Activated CD8-positive, alpha-beta memory T cell treated with anti-CD3 and anti-CD28 coated beads for 24 hours (primary cell): ENCODE data around the gene NFS1.
"Not testable (repeated sequence)": the region's sequence is repeated elsewhere in the genome, so short reads cannot be mapped to it uniquely, and the experiment has no call there.

Source experiments
- DNase-seq: peaks from one replicate; pipeline ENCODE4 v3.0.0-alpha.2; 2020

The NFS1 gene

DNA sequence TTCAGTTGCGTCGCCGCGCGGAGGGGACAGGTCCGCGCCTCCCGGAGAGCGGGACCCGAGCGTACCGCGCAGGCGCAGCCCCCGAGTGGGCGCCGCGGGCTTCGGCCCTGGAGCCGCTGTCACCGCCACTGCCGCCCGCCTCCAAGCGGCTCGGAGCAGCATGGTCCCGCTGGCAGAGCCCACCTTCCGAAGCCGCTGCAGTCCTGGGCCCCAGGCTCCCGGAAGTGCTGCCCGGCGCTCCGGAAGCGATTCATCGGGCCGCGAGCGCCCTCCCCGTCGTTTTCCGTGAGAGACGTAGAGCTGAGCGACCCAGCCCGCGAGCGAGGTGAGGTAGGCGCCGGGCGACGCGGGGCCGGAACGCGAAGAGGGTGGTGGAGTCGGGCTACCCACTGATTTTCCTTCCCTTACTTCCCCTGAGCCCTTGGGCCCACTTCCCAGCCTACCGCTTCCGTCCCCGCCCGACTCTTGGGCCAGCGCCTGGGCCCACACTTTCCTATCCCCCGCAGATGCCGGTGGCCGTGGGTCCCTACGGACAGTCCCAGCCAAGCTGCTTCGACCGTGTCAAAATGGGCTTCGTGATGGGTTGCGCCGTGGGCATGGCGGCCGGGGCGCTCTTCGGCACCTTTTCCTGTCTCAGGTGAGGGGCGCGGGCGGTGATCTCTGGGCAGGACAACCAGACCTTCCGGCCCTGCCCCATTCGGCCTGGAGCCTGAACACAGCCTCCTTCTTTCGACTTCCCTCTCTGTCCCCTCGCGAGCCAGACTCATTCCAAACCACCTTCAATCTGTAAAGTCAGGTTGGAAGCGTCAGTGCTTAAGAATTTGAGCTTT is at the start of gene NFS1, which contains the start of gene ROMO1:
Gene NFS1 (minus strand): TSS at position 226 of the 830 bp plus-strand sequence. CDS start 64 bp downstream, at position 162.
Gene ROMO1 (plus strand): TSS at position 279 of the 830 bp plus-strand sequence. CDS start 228 bp downstream, at position 507.
- peak; percentile 93 for DNase-seq

DNA sequence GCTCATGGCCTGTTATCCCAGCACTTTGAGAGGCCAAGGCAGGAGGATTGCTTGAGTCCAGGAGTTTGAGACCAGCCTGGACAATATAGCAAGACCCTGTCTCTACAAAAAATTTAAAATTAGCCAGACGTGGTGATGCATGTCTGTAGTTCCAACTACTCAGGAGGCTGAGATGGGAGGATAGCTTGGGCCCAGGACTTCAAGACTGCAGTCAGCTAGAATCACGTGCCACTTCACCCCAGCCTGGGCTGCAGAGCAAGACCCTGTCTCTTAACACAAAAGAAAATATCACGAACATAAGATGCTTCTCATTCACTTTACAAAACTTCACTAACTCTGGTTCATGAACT is 45.3 kb upstream of the NFS1 start:
- not testable (repeated sequence) for DNase-seq

DNA sequence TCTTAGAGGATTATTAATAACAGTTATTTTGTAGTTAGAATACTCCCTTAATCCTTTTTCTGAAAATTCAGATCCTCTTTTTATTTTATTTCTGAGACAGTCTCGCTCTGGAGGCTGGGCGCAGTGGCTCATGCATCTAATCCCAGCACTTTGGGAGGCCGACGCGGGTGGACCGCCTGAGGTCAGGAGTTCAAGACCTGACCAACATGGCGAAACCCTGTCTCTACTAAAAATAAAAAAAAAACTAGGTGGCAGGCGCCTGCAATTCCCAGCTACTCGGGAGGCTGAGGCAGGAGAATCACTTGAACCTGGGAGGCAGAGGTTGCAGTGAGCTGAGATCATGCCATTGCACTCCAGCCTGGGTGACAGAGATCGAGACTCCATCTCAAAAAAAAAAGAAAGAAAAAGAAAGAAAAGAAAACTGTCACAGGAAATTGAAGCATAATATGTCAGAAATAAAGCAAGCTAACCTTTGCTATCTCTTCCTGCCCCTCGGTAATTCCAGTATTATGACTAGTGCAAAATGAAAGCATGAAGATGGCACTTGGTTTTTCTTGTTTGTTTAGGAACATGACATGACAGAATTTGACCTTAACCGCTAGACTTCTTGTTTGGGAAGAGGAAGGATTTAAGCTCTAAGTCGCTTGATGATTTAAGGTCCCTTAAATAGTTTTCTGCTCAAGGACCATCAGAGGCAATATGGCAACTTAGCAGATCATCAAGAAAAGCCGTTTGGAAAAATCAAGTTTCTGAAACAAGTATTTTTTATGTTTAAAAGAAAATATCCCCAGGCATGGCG is 44.7 kb upstream of the NFS1 start:
- peak; percentile 68 for DNase-seq

DNA sequence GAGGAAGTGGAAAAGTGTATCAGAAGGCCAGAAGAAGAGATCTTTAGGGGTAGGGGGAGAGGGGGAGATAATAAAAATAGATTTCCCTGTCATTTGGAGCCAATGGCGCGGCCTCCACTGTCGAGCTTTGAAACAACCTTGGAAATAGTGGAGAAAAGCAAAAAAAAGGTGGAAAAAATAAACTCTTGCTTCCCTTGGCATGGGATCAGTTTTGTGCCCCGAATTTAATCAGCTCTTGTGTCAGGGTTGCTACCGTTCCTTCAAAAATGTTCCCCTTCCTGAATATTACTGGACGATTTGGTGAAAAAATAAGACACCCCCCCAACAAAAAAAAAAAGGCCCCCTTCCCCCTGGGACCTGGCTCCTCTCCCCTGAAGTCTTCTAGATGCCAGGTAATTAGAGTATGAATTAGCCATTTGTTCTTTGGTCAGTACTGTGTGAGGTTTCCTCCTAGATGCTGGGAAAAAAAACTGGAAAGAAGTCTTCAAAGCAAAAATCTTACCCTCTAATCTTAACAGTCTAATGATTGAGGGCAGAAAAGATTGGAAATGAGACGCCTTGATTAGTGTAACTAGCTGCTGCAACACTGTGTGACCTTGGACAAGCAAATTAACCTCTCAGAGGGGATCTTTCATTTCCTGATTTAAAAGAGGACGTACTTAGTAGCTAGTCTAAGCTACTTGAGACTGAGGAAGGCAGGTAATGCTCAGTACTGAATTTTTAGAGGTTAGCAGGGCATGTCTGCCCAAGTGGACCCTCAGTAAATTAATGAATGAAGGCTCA is 43.8 kb upstream of the NFS1 start:
- no peak for DNase-seq

DNA sequence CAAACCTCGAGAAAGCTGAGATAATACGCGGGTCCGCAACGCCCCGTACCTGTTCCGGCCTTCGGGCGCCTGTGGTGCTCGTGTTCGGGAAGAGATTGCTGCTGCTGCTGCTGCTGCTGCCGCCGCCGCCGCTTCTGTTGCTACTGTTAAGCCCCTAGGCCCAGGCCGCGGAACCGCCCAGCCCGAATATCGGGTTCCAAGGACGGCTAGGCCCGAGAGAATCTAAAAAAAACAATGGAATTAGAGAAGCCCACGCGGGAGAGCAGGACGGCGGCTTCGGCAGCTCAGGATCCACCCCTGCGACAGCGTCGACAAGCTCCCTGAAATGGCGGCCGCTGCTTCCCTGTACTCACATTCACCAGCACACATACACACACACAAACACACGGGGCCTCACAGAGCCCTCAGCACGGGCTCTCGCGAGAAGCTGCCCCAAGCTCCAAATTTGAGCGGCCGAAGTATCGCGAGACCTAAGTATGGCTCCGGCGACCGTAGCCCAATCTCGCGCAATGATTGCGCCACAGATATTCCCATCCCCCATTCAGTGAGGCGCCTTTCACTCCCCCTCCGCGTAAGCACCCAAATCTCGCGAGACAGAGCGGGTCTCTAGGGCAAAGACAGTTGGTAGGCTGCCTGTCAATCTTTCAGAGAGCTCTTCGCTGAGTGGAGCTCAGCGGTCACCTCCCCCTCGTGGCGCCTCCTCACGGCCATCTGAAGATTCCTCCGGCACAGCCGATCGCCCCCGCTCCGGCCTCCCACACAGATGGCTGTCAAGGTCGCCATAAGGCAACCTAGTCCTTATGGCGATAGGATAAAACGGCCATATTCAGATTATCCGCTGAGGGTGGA is 43.0 kb upstream of the NFS1 start, which contains the start of gene RBM39:
Gene RBM39 (minus strand): TSS at position 369 of the 849 bp plus-strand sequence. CDS start 1,386 bp downstream, outside the sequence.
- DNase-seq = peak; percentile 98

DNA sequence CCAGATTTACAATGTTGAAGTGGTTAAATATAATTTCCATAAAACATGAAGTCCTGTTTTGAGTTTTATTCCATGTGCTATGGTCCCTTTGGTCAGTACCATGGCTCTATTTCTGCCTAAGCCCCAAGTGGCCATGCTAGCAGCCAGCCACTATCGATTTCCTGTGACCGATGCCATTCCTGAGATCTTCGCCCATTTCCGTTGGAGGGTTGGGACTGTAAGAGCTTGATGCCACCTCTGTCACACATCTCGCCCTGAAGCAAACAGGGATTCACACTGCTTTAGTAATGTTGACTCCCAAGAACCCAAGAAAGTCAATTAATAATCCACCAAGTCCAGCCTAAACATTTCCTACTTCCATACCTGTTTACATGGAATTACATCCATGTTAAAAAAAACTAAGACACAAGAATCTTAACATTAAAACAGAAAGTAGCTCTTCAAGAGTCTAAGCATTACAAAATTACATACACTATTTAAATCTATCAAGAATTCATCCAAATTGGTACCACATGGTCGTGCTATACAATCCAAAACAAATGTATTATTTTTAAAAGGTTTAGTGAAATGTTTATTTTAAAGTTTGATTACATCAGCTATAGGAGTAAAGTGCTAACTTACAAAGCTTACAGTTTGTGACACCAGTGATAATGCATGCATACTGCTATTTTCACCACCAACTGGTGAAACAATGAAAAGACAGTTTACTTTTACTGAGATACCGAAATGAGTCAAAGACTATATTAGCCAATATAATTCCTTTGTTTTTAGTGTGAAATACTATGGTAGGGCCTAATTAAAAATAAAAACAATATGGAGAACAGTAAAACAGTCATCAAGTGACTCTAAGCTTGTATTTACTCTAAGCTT is 40.4 kb upstream of the NFS1 start:
- no peak for DNase-seq

DNA sequence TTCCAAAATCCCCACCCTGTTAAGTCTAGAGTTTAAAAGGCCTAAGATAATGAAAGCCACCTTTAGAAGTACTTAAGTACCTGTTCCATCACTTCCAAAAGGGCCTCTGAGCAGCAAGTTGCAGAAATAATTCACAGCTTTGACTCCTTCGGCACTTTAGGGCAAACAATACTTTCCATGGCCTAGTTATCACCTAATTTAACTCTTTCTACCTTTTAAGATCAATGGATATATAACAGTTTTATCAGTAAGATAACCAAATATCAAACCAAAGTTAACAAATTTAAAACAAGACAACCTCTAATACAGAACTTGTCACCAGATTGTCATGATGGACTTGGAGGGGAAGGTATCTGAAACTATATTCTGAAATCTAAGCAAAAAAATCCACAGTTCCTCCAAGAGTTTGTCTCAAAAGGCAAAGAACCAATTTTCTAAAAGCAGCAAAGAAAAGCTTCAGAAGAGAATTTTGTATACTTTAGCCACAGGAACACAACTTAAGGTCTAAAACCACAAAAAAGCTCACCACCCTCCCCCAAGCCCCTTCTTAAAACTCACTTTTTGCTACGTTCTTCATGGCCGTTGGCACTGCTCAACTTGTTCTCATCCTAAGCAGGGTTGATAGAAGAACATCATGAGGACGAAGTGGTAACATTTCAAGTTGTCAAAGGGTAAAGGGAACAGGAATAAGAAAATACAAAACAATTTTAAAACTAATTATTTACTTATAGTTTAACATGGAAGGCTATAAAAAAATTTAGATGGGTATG is 39.4 kb upstream of the NFS1 start:
- DNase-seq = no peak

DNA sequence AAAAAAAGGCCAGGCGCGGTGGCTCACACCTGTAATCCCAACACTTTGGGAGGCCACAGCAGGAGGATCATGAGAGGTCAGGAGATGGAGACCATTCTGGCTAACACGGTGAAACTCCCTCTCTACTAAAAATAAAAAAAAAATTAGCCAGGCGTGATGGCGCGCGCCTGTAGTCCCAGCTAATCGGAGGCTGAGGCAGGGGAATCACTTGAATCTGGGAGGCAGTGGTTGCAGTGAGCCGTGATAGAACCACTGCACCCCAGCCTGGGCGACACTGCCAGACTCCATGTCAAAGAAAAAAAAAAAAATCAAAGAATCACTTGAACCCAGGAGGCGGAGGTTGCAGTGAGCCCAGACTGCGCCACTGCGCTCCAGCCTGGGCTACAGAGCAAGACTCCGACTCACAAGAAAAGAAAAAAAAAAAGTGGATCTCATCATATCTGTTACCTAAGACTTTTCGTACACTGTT is 38.7 kb upstream of the NFS1 start:
- DNase-seq = no peak

DNA sequence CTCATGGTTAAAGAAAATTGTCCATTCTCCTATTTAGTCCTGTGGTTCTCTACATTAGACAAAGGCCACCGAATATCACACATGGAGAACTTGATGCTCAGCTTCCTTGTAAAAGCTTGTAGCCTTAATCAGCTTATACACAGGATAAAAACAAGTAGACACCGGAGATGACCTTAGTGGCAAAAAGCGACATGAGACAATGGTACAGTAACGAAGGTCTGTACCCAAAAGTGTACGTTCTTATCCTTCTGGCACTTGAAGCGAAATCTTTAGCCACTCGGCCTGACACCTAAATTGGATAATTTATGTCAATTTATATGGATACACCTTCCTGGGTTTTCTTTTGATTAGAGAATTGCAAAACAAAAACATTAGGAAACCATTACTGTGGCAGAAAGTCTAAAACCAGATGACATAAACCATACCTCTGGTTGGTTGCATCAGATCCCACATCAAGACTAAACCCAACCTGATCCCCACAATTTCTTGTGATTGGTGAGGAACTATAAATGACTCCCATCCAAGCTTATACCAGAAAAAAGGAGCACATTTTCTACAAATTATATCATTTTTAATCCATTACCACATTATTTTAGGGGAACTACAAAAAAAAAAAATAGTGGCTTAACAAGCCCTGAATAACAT is 36.8 kb upstream of the NFS1 start:
- DNase-seq = no peak

DNA sequence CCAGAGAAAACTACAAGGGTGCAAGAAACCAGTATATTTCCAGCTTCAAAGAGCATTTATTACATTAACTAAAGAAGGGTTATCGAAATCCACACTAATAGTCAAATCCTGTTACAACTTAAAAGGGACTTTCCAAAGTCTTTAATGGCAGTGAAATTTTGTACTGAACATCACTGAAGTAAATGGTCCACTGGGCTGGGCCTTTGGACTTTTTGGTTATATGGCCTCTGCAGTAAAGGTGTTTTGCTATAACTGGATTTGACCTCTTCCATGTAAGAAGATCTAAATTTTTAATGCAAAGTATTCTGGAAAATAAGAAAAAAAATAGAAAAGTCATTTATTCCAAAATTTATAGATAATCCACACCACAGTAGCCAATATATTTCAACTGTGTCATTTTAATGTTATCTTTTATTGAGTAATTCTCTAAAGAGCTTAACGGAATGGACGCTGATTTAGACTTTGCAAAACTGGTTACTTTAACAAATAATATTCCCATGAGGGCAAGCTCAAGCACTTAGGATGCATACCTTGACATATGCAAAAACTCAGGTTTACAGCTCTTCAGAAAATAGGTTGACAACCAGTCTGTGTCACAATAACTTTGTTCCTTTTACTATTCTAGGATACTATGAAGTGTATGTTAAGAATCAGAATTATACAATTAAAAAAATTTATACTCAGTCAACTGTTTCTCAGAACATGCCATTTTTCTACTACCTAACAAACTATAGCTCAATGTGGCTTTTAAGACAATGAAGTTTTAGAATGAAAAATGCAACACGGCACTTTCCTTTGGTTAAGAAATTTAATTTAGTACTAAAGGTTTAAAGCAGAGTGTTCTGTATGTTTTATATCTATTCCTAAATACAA is 35.9 kb upstream of the NFS1 start:
- no peak for DNase-seq

DNA sequence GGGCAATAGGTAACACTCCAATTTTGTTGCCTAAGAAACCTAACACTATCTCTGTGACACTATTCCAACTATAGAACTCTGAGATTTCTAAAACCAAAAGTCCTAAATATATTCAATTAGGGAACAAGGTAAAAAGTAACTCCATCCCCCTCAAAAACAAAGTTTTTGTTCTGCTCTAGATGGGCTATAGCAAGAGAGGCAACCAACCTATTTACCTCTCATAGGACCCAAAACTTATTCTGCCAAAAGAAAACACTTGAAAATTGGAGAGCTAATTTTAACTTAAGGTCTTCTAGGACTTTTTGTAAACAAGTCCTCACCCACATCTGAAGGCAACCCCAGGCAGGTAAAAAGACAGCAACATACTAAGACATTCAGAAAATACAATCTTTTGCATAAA is 35.2 kb upstream of the NFS1 start:
- DNase-seq = no peak

DNA sequence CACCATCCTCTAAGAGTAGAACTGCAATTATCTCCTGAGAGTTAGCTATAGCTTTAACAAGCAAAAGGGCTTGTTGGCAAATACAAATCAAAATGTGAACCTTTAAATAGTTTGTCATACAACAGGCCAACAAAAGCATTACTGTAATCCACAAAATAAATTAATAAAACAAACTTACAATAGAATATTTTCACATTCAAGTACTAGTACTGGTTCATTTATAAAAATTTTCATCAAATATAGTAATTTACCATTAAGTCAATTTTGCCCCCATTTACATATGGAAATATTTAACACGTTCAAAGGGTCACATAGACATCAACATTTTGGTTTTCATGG is 33.5 kb upstream of the NFS1 start:
- no peak for DNase-seq

DNA sequence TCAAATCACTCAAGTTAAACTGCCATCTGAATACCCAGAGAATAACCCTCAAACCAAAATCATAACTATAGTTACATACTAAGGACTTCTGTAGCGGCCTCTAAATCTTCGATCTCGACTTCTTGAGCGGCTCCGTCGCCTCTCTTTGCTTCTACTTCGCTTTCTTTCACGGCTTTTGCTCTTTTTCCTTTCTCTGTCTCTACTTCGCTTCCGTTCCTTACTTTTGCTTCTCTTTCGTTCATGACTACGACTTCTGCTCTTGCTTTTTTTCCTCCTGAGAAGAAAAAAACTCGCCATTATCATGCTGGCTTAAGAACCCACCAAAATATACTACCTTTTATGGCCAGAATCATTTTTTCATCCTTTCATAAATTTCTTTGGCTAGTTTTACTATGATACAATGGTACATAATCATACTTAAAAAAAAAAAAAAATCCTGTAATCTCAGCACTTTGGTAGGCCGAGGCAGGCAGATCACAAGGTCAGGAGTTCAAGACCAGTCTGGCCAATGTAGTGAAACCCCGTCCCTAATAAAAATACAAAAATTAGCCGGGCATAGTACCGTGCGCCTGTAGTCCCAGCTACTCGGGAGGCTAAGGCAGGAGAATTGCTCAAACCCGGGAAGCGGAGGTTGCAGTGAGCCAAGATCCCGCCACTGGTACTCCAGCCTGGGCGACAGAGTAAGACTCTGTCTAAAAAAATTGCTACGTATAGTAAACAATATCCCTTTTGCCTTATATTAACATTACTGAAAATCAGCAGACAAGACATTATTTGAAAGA is 32.9 kb upstream of the NFS1 start:
- DNase-seq = no peak

DNA sequence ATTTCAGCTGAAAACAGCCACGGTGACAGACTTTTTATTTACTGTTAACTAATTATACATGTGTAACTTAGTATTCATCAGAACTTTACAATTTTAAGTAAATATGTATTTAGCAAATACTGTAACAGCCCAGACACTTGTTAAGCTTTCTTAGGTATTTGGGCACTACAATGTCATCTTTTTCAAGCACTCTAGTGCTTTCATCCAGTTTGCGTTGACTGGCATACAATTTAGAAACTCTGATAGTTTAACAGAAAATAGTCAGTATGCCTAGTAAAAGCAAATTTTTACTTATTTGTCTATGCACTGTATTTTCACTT is 32.3 kb upstream of the NFS1 start:
- no peak for DNase-seq

DNA sequence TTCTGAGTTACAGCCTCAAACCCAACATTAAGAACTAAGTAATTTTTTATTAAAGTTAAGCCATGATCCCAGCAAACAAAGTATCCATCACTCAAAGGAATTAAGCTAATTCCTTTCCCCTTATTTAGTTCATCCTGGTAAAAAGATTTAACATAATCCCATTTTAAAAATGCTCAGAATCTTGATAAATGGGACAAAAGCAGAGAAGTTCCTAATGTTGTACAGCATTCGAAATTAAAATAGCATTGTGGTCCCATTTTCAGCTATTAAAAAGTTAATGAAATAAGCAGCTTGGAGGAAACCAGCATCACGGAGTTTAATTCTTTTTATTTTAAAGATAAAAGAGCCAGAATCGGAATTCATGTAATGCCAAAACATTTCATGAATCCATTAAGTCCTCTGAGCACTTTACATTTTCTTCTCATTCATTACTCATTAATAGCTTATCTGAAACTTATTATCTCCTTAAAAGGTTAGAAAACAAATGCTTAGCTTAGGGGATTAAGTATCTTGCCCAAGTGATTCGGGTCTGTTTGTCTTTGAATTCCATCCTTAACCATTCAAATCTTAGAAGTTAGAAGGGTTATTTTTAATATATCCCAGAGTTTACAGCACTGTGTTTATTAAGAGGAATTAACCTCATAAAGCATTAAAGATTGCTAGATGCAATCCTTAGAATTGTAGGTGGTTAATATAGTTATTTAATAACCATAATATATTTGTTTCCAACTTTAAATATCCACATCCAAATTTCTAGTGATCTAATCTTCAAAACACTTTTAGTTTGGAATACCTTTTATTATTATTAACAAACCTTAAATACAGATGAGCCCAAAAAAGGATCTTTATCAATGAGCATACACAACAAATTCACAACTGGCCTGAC is 31.7 kb upstream of the NFS1 start:
- no peak for DNase-seq

DNA sequence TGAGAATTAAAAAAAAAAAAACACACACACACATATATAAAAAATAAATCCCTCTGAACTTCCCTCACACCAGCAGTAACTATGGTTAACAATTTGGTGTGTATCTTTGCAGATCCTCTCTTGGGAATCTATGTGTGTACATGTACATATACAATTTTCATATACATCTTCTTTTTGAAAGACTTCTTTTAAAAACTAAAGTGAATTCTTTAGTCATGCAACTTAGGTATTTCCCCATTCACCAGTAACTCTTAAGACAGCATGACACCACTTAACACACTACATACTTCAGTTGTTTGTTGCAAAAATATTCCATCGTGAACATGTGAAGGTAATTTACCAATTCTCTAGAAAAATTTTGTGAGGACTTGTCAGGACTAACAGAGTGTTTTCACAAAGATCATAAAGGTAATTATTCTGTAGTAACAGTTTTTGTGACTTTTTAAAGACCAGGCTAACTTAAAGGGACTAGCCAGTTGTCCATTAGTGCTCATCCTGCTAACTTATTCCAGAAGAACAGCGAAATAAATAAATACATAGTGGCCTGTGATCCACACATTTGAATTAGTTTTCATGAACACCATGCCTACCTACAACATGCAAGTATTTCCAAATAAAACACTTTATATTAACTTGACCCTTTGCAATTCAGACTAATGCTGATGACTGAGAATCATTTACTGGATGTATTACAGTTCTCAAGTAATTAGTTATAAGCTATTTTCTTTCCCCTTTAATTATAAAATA is 30.9 kb upstream of the NFS1 start:
- no peak for DNase-seq
